Measurements from ENCODE around the gene ITPR3.

ITPR3 gene

DNA sequence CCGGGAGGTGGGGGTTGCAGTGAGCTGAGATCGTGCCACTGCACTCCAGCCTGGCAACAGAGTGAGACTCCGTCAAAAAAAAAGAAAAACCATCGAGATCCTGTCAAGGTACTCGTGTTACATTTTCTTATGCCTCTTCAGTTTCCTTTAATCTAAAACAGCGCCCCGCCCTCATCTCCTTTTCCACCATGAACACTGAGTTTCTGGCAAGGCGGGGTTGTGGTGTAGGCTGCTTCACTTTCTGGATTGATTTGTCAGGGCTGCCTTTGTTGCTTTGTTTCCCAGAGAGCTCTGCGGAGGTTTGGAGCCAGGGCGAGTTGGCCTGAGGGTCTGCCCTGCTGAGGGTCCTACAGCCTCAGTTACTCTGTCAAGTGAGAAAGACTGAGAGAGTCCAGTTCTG, 8.9 kb downstream of the ITPR3 start:
- TF ChIP-seq EP300 (IDR thresholded peaks at IDR 0.05; ENCODE audit: borderline replicate concordance): no peak
- TF ChIP-seq TCF12 (IDR thresholded peaks at IDR 0.05; ENCODE audit: low read depth): no peak
- no peak for TF ChIP-seq CREB1 (IDR thresholded peaks at IDR 0.05; ENCODE audit: low read depth)
- no peak for TF ChIP-seq RAD21 (IDR thresholded peaks at IDR 0.05; ENCODE audit: low read depth)
- no peak for TF ChIP-seq EGR1 (IDR thresholded peaks at IDR 0.05)
- TF ChIP-seq CEBPB (IDR thresholded peaks at IDR 0.05): no peak
- no peak for TF ChIP-seq MAX (IDR thresholded peaks at IDR 0.05)
- TF ChIP-seq TEAD4 (IDR thresholded peaks at IDR 0.05): no peak
- TF ChIP-seq TAF1 (IDR thresholded peaks at IDR 0.05; ENCODE audit: low read depth): no peak
- TF ChIP-seq NFIC (IDR thresholded peaks at IDR 0.05): no peak

- TF ChIP-seq TAF1 (IDR thresholded peaks at IDR 0.05; ENCODE audit: low read depth): no peak
- no peak for TF ChIP-seq MAX (IDR thresholded peaks at IDR 0.05)
- TF ChIP-seq CEBPB (IDR thresholded peaks at IDR 0.05): no peak
- no peak for TF ChIP-seq RAD21 (IDR thresholded peaks at IDR 0.05; ENCODE audit: low read depth)
- no peak for TF ChIP-seq FOXM1 (IDR thresholded peaks at IDR 0.05; ENCODE audit: borderline replicate concordance, low read depth)
- TF ChIP-seq EGR1 (IDR thresholded peaks at IDR 0.05): no peak
- TF ChIP-seq ZBTB7A (IDR thresholded peaks at IDR 0.05; ENCODE audit: low read depth): no peak
- TF ChIP-seq REST (IDR thresholded peaks at IDR 0.05; ENCODE audit: low read depth): no peak
- TF ChIP-seq, protein P1, sequence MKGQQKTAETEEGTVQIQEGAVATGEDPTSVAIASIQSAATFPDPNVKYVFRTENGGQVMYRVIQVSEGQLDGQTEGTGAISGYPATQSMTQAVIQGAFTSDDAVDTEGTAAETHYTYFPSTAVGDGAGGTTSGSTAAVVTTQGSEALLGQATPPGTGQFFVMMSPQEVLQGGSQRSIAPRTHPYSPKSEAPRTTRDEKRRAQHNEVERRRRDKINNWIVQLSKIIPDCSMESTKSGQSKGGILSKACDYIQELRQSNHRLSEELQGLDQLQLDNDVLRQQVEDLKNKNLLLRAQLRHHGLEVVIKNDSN (IDR thresholded peaks at IDR 0.05): no peak
- no peak for TF ChIP-seq CREB1 (IDR thresholded peaks at IDR 0.05; ENCODE audit: low read depth)
- no peak for TF ChIP-seq YY1 (IDR thresholded peaks at IDR 0.05; ENCODE audit: low read depth)
- TF ChIP-seq NFIC (IDR thresholded peaks at IDR 0.05): no peak
- no peak for TF ChIP-seq TEAD4 (IDR thresholded peaks at IDR 0.05)
- TF ChIP-seq EP300 (IDR thresholded peaks at IDR 0.05; ENCODE audit: borderline replicate concordance): no peak
- TF ChIP-seq TCF12 (IDR thresholded peaks at IDR 0.05; ENCODE audit: low read depth): no peak
Observed at GRCh38 chr6:33631971-33632557, 10.9 kb downstream of the ITPR3 start.

DNA sequence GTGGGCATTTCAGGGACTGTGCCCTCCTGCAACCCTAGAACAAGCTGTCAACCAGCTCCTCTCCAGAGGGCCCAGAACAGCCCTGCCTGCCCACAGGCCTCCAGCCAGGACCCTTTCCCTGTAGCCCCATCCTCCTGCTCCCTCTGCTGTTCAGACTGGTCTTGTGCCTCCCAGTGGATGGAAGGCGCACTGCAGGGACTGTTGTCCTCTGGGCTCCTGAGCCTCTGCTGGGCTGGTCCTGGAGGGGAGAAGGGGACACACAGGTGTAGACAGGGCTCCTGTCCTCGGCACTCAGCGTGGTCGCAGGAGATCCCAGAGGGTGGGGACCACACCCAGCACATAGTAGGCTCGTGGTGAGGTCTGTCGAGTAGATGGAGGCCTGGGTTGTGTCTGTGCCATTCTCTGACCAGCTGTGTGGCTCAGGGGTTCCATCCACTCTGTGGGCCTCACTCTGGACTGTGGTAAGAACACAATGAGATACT, 11.5 kb downstream of the ITPR3 start:
- TF ChIP-seq RAD21 (IDR thresholded peaks at IDR 0.05; ENCODE audit: low read depth) (peak; percentile 62), EGR1 (IDR thresholded peaks at IDR 0.05) (no peak), YY1 (IDR thresholded peaks at IDR 0.05; ENCODE audit: low read depth) (no peak), NFIC (IDR thresholded peaks at IDR 0.05) (no peak), FOXM1 (IDR thresholded peaks at IDR 0.05; ENCODE audit: borderline replicate concordance, low read depth) (no peak), CEBPB (IDR thresholded peaks at IDR 0.05) (no peak), CREB1 (IDR thresholded peaks at IDR 0.05; ENCODE audit: low read depth) (no peak), ZBTB7A (IDR thresholded peaks at IDR 0.05; ENCODE audit: low read depth) (0 out of 2 replicates have a peak, but pooled peaks have one; percentile 42), MAX (IDR thresholded peaks at IDR 0.05) (no peak), TCF12 (IDR thresholded peaks at IDR 0.05; ENCODE audit: low read depth) (no peak), TEAD4 (IDR thresholded peaks at IDR 0.05) (peak; percentile 58)
- TF ChIP-seq, protein P1 (IDR thresholded peaks at IDR 0.05): no peak

GRCh38 chr6:33633084-33633461, 12.0 kb downstream of the ITPR3 start:
- TF ChIP-seq EGR1 (IDR thresholded peaks at IDR 0.05) (no peak), YY1 (IDR thresholded peaks at IDR 0.05; ENCODE audit: low read depth) (no peak), MAX (IDR thresholded peaks at IDR 0.05) (no peak), REST (IDR thresholded peaks at IDR 0.05; ENCODE audit: low read depth) (no peak), FOXM1 (IDR thresholded peaks at IDR 0.05; ENCODE audit: borderline replicate concordance, low read depth) (no peak), TAF1 (IDR thresholded peaks at IDR 0.05; ENCODE audit: low read depth) (no peak), CREB1 (IDR thresholded peaks at IDR 0.05; ENCODE audit: low read depth) (no peak), EP300 (IDR thresholded peaks at IDR 0.05; ENCODE audit: borderline replicate concordance) (no peak), NFIC (IDR thresholded peaks at IDR 0.05) (no peak), CEBPB (IDR thresholded peaks at IDR 0.05) (no peak), TEAD4 (IDR thresholded peaks at IDR 0.05) (no peak), RAD21 (IDR thresholded peaks at IDR 0.05; ENCODE audit: low read depth) (no peak), ZBTB7A (IDR thresholded peaks at IDR 0.05; ENCODE audit: low read depth) (no peak), TCF12 (IDR thresholded peaks at IDR 0.05; ENCODE audit: low read depth) (no peak)
- TF ChIP-seq, protein P1 (IDR thresholded peaks at IDR 0.05): no peak

Data from Ishikawa (cell line).